GM20431 (cell line): ENCODE measurements around the gene DNAJC7.
"Not testable (repeated sequence)": the region's sequence is repeated elsewhere in the genome, so short reads cannot be mapped to it uniquely, and the experiment has no call there.

Experiments
- in situ Hi-C: fragments of 300-500 bp; cut with MseI, MboI; formaldehyde crosslinking; loops from one replicate; pipeline ENCODE4 v1.15.0; 2020; ENCODE audit warnings: low sequenced_read_pairs; ENCODE audit not compliant: unreplicated experiment

DNAJC7 gene

GRCh38 chr17:42017866-42018200 is 594 bp upstream of the DNAJC7 start:
- in situ Hi-C loops, result no loop called here

- in situ Hi-C loops, result no loop called here
Observed at GRCh38 chr17:42016411-42016831, 818 bp downstream of the DNAJC7 start.

- in situ Hi-C loops, result not testable (repeated sequence)
Observed at GRCh38 chr17:42013740-42014139, 3.5 kb downstream of the DNAJC7 start.

- in situ Hi-C loops, result not testable (repeated sequence)
Observed at GRCh38 chr17:42012363-42012762, 4.9 kb downstream of the DNAJC7 start.

- in situ Hi-C loops, result no loop called here
Observed at GRCh38 chr17:42010898-42011516, 6.2 kb downstream of the DNAJC7 start.

GRCh38 chr17:42010266-42010680 is 7.0 kb downstream of the DNAJC7 start:
- in situ Hi-C loops, result not testable (repeated sequence)

- in situ Hi-C loops, result no loop called here
Observed at GRCh38 chr17:42009170-42009569, 8.1 kb downstream of the DNAJC7 start.

- in situ Hi-C loops, result no loop called here
Observed at GRCh38 chr17:42005166-42005565, 12.1 kb downstream of the DNAJC7 start.

GRCh38 chr17:42002792-42003301 is 14.4 kb downstream of the DNAJC7 start:
- in situ Hi-C loops, result no loop called here

- in situ Hi-C loops, result no loop called here
Observed at GRCh38 chr17:42002175-42002791, 15.0 kb downstream of the DNAJC7 start.

- in situ Hi-C loops, result no loop called here
Observed at GRCh38 chr17:42001729-42002128, 15.5 kb downstream of the DNAJC7 start.

- in situ Hi-C loops, result no loop called here
Observed at GRCh38 chr17:42000413-42001133, 16.7 kb downstream of the DNAJC7 start.

- in situ Hi-C loops, result no loop called here
Observed at GRCh38 chr17:41998497-41998896, 18.7 kb downstream of the DNAJC7 start.

GRCh38 chr17:41996855-41997164 is 20.4 kb downstream of the DNAJC7 start:
- in situ Hi-C loops, result no loop called here

- in situ Hi-C loops, result no loop called here
Observed at GRCh38 chr17:41992576-41992975, 24.7 kb downstream of the DNAJC7 start.

GRCh38 chr17:41989702-41990419 is 27.4 kb downstream of the DNAJC7 start:
- in situ Hi-C loops, result no loop called here

- in situ Hi-C loops, result no loop called here
Observed at GRCh38 chr17:41988418-41988817, 28.8 kb downstream of the DNAJC7 start.

GRCh38 chr17:41987642-41988041 is 29.6 kb downstream of the DNAJC7 start:
- in situ Hi-C loops, result no loop called here

GRCh38 chr17:41986634-41987033 is 30.6 kb downstream of the DNAJC7 start:
- in situ Hi-C loops, result no loop called here

GRCh38 chr17:41985919-41986318 is 31.3 kb downstream of the DNAJC7 start:
- in situ Hi-C loops, result no loop called here

- in situ Hi-C loops, result no loop called here
Observed at GRCh38 chr17:41984454-41984853, 32.8 kb downstream of the DNAJC7 start.
